ENCODE results near the gene MPV17.
"Not testable (repeated sequence)": the region's sequence is repeated elsewhere in the genome, so short reads cannot be mapped to it uniquely, and the experiment has no call there.

Gene MPV17

DNA sequence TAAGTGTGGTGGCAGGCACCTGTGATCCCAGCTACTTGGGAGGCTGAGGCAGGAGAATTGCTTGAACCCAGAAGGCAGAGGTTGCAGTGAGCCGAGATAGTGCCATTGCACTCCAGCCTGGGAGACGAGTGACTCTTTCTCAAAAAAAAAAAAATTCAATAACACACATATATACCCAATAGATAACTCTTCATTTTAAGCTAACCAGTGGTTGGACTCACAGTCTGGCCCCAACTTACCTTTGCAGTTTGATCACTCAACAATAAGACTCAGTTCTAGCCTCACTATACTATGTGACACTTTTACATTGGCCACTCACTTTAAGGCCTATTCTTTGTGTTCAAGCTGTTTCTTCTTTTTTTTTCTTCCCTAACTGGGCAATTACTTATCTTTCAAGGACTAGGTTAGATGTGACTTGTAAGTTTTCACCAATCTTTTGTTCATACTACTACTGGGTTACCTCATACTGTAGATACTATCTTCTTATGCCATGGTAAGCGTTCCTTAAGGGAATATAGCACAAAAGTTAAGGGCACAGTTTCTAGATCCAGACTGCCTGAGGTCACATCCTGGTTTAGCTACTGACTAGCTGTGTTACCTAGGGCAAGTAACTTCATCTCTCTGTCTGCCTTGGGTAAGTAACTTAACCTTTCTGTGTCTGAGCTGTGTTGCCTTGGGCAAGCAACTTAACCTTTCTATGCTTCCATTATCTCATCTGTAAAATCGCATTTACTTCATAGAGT lies 40.0 kb upstream of the MPV17 start:
- in situ Hi-C loops (cut with MboI; ENCODE audit: low pct_unique_long_range_greater_than_20kb, low sequenced_read_pairs, unreplicated experiment): no loop called here

DNA sequence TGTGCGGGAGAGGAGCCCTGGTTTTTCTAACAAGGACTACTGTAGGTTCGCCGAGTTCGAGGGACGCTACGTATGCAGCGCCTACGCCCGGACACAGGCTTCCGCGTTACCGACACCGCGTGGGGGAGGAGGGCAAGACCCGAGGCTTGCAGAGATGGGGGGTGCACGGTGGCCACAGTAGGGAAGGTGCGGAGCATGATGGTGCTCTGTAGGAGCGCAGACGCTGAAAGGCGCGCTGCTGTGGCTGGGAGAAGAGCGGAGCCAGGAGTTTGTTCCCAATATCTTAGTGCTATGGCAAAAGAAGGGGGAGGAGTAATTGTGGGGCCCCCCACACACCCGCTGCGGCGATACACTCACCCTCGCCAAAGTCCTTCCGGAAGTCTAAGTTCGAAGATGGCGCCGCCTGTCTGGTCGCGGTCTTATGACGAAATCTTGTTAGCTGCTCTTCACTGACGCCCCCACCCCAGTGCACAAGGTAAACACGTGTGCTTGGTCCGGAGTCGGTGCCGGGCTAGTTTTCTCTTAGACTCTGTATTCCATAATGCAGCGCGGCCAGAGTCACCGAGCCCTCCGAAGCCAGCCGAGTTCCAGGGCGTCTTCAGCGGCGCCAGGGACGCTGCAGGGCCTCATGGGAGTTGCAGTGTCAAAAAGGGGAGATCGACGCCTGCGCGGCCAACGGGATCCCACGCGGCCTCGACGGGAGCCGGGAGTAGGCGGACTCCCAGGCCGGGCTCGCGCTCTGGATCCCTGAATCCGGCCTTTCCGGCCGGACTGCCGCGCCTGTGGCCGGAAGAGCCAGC lies 33.7 kb upstream of the MPV17 start, which contains the start of gene GTF3C2:
GTF3C2 (minus strand) TSS at position 383 of the 800 bp plus-strand sequence. CDS start 13,210 bp downstream, outside the sequence.
- TF ChIP-seq, protein P1, sequence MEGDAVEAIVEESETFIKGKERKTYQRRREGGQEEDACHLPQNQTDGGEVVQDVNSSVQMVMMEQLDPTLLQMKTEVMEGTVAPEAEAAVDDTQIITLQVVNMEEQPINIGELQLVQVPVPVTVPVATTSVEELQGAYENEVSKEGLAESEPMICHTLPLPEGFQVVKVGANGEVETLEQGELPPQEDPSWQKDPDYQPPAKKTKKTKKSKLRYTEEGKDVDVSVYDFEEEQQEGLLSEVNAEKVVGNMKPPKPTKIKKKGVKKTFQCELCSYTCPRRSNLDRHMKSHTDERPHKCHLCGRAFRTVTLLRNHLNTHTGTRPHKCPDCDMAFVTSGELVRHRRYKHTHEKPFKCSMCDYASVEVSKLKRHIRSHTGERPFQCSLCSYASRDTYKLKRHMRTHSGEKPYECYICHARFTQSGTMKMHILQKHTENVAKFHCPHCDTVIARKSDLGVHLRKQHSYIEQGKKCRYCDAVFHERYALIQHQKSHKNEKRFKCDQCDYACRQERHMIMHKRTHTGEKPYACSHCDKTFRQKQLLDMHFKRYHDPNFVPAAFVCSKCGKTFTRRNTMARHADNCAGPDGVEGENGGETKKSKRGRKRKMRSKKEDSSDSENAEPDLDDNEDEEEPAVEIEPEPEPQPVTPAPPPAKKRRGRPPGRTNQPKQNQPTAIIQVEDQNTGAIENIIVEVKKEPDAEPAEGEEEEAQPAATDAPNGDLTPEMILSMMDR (IDR thresholded peaks at IDR 0.05; ENCODE audit: extremely low read depth, insufficient read depth, missing control alignments): no peak
- DNase-seq (ENCODE audit: low spot score): peak; percentile 91
- in situ Hi-C loops (cut with MboI; ENCODE audit: low pct_unique_long_range_greater_than_20kb, low sequenced_read_pairs, unreplicated experiment): no loop called here

More for the DNA sequence above, 40.0 kb upstream of the MPV17 start:
- TF ChIP-seq, protein P1 (IDR thresholded peaks at IDR 0.05; ENCODE audit: extremely low read depth, insufficient read depth, missing control alignments): no peak
- DNase-seq (ENCODE audit: low spot score): no peak

DNA sequence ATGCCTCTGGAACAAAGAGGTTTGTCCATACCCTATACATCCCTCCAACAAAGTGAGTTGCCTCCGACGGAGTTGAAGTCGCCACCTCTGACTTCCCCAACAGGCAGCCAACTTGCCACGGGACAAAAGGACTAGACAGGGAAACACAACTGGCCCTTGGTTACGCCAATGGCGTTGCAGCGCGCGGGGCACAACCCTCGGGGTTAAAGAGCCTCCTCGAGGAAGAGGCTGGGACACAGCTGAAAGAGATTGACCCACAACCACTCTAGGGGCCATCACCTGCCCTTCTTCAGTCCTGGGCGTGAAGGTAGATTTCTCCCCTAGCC lies 33.1 kb upstream of the MPV17 start:
- peak; percentile 68 for DNase-seq (ENCODE audit: low spot score)
- TF ChIP-seq, protein P1 (IDR thresholded peaks at IDR 0.05; ENCODE audit: extremely low read depth, insufficient read depth, missing control alignments): no peak
- in situ Hi-C loops (cut with MboI; ENCODE audit: low pct_unique_long_range_greater_than_20kb, low sequenced_read_pairs, unreplicated experiment): no loop called here

DNA sequence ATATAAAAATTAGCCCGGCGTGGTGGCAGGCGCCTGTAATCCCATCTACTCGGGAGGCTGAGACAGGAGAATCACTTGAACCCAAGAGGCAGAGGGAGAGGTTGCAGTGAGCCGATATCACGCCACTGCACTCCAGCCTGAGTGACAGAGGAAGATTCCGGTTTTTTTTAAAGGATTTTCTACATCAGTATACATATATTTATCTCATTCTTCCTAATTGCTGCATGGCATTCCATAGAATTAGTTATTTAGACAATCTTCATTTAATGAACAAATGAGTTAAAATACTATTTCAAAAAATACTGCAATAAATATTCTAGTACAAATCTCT lies 31.7 kb upstream of the MPV17 start:
- in situ Hi-C loops (cut with MboI; ENCODE audit: low pct_unique_long_range_greater_than_20kb, low sequenced_read_pairs, unreplicated experiment): no loop called here
- DNase-seq (ENCODE audit: low spot score): no peak
- TF ChIP-seq, protein P1 (IDR thresholded peaks at IDR 0.05; ENCODE audit: extremely low read depth, insufficient read depth, missing control alignments): no peak

DNA sequence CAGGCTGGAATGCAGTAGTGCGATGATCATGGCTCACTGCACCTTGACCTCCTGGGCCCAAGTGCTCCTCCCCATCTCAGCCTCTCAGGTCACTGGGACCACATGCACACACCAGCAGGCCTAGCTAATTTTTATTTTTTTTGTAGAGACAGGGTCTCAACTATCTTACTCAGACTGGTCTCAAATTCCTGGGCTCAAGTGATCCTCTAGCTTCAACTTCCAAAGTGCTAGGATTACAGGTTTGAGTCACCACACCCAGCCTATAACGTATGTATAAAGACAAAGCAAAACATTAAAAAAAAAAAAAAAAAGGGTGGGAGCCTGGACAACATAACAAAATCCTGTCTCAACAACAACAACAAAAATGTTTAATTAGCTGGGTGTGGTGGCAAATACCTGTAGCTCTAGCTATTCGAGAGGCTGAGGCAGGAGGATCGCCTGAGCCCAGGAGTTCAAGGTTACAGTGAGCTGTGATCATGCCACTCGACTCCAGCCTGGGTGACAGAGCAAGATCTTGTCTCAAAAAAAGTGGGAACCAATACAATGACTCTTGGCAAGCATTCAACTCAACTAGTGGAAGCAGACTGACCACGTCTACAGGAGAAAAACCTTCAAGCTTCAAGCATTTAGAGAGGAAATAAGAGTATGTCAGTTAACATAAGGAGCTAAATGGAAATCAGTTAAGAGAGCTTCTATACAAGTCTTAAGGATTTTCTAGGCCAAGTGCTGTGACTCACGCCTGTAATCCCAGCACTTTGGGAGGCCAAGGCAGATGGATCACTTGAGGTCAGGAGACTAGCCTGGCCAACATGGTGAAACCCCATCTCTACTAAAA lies 31.1 kb upstream of the MPV17 start:
- in situ Hi-C loops (cut with MboI; ENCODE audit: low pct_unique_long_range_greater_than_20kb, low sequenced_read_pairs, unreplicated experiment): no loop called here
- TF ChIP-seq, protein P1 (IDR thresholded peaks at IDR 0.05; ENCODE audit: extremely low read depth, insufficient read depth, missing control alignments): no peak
- DNase-seq (ENCODE audit: low spot score): no peak

DNA sequence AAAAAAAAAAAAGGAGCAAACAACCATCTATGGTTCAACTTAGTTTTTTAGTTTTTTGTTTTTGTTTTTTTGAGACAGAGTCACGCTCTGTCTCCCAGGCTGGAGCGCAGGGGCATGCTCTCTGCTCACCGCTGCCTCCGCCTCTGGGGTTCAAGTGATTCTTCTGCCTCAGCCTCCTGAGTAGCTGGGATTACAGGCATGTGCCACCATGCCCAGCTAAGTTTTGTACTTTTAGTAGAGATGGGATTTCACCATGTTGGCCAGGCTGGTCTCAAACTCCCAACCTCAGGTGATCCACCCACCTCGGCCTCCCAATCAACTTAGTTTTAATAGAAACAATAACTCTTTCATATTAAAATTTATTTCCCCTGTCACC lies 30.5 kb upstream of the MPV17 start:
- in situ Hi-C loops (cut with MboI; ENCODE audit: low pct_unique_long_range_greater_than_20kb, low sequenced_read_pairs, unreplicated experiment); DNase-seq (ENCODE audit: low spot score): not testable (repeated sequence)
